ENCODE results near the gene RAD18. TPM values are rescaled to one million over a fixed set of nuclear protein-coding genes. Genes with fewer than 3 reads are reported as not detected.

RAD18 gene
- total RNA-seq, 4 donors from 2014 or later: 8.6 to 11.9 (median 9.7) TPM

- Histone ChIP-seq H3K9me3 (no peaks in the 10 kb centered on the region), H3K27me3 (no peaks in the 10 kb centered on the region), H3K36me3 (peaks cover 0 to 8% (median 0%) of the 10 kb centered on the region in 4 donors), H3K27ac (no peak overlapping the region), H3K4me1 (no peaks in the 10 kb centered on the region), H3K4me3 (no peak overlapping the region)
- 59% methylated on average over 3 of the region's 3 CpGs; no CpG with 5 or more reads in 1 of the 2 donors for WGBS, 2 donors (ENCODE audit: low coverage in 1 of 2)
- no peak for TF ChIP-seq POLR2A (IDR thresholded peaks at IDR 0.05)
- no peak for TF ChIP-seq EP300 (IDR thresholded peaks at IDR 0.05; ENCODE audit: low read depth)
- TF ChIP-seq POLR2AphosphoS5 (IDR thresholded peaks at IDR 0.05): no peak
- in situ Hi-C loops (cut with MboI; ENCODE audit: low pct_ligation_motif_present in 1 of 4, low pct_unique_long_range_greater_than_20kb in 1 of 4, low sequenced_read_pairs in 3 of 4) (no loop called here), intact Hi-C loops (cut with DNase I; ENCODE audit: low total_unique reads) (no loop called here)
- no peak for DNase-seq
Observed at GRCh38 chr3:8882171-8882593, 81.1 kb downstream of the RAD18 start.

DNA sequence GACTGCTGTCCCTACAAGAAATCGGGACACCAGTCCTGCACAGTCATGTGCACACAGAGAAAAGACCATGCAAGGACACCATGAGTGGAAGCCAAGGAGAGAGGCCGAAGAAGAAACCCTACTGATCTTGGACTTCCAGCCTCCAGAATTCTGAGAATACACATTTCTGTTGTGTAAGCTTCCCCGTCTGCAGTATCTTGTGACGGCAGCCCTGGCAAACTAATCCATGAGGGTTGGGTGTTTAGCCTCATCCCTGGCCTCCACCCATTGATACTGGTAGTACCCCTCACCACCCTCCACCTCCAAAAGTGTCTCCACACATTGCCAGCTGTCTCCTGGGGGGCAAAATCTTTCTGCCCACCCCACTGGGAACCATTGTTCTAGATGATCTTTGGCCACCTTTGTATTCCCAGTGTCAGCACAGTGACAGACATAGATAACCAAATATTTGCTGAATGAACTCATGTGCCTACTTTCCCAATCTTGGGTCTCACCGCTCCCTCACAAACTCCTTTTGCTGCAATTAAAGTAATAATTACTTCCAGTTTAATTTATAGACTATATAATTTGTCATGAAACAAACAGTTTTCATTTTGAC, 83.8 kb downstream of the RAD18 start:
- H3K4me3 ChIP-seq: no peak overlapping the region
- H3K27me3 ChIP-seq: no peaks in the 10 kb centered on the region
- in situ Hi-C loops (cut with MboI; ENCODE audit: low pct_ligation_motif_present in 1 of 4, low pct_unique_long_range_greater_than_20kb in 1 of 4, low sequenced_read_pairs in 3 of 4) (no loop called here), intact Hi-C loops (cut with DNase I; ENCODE audit: low total_unique reads) (no loop called here)
- H3K27ac ChIP-seq: no peak overlapping the region
- H3K36me3 ChIP-seq: peaks cover 0 to 10% (median 0%) of the 10 kb centered on the region in 4 donors
- 96 to 98% methylated on average over 5 of the region's 5 CpGs for WGBS, 2 donors (ENCODE audit: low coverage in 1 of 2)
- no peaks in the 10 kb centered on the region for H3K4me1 ChIP-seq
- TF ChIP-seq CTCF (IDR thresholded peaks at IDR 0.05) (no peak), POLR2AphosphoS5 (IDR thresholded peaks at IDR 0.05) (no peak), EP300 (IDR thresholded peaks at IDR 0.05; ENCODE audit: low read depth) (no peak), POLR2A (IDR thresholded peaks at IDR 0.05) (no peak)
- no peak for DNase-seq
- H3K9me3 ChIP-seq: no peaks in the 10 kb centered on the region

GRCh38 chr3:8875836-8876235, 87.4 kb downstream of the RAD18 start:
- no peak overlapping the region for H3K4me3 ChIP-seq
- H3K27ac ChIP-seq: no peak overlapping the region
- intact Hi-C loops (cut with DNase I; ENCODE audit: low total_unique reads): no loop called here
- no peak for DNase-seq
- no peaks in the 10 kb centered on the region for H3K9me3 ChIP-seq
- in situ Hi-C loops (cut with MboI; ENCODE audit: low pct_ligation_motif_present in 1 of 4, low pct_unique_long_range_greater_than_20kb in 1 of 4, low sequenced_read_pairs in 3 of 4): no loop called here
- no peaks in the 10 kb centered on the region for H3K27me3 ChIP-seq
- H3K36me3 ChIP-seq: peaks cover 0 to 4% (median 0%) of the 10 kb centered on the region in 4 donors
- TF ChIP-seq CTCF (IDR thresholded peaks at IDR 0.05) (no peak), POLR2A (IDR thresholded peaks at IDR 0.05) (no peak)
- H3K4me1 ChIP-seq: no peaks in the 10 kb centered on the region

GRCh38 chr3:8873740-8874139, 89.5 kb downstream of the RAD18 start:
- WGBS, 2 donors (ENCODE audit: low coverage in 1 of 2): 92 to 95% methylated on average over 5 of the region's 5 CpGs
- Histone ChIP-seq H3K4me1 (no peaks in the 10 kb centered on the region), H3K9me3 (no peaks in the 10 kb centered on the region), H3K27ac (no peak overlapping the region), H3K36me3 (peaks cover 0 to 4% (median 0%) of the 10 kb centered on the region in 4 donors), H3K4me3 (no peak overlapping the region), H3K27me3 (no peaks in the 10 kb centered on the region)
- in situ Hi-C loops (cut with MboI; ENCODE audit: low pct_ligation_motif_present in 1 of 4, low pct_unique_long_range_greater_than_20kb in 1 of 4, low sequenced_read_pairs in 3 of 4) (no loop called here), intact Hi-C loops (cut with DNase I; ENCODE audit: low total_unique reads) (no loop called here)
- TF ChIP-seq CTCF (IDR thresholded peaks at IDR 0.05) (no peak), EP300 (IDR thresholded peaks at IDR 0.05; ENCODE audit: low read depth) (no peak), POLR2AphosphoS5 (IDR thresholded peaks at IDR 0.05) (no peak), POLR2A (IDR thresholded peaks at IDR 0.05) (no peak)
- DNase-seq: no peak

- H3K27ac ChIP-seq: no peak overlapping the region
- no peaks in the 10 kb centered on the region for H3K4me1 ChIP-seq
- WGBS, 2 donors (ENCODE audit: low coverage in 1 of 2): 88 to 91% methylated on average over 1 of the region's 1 CpG
- intact Hi-C loops (cut with DNase I; ENCODE audit: low total_unique reads) (no loop called here), in situ Hi-C loops (cut with MboI; ENCODE audit: low pct_ligation_motif_present in 1 of 4, low pct_unique_long_range_greater_than_20kb in 1 of 4, low sequenced_read_pairs in 3 of 4) (no loop called here)
- no peak overlapping the region for H3K4me3 ChIP-seq
- TF ChIP-seq EP300 (IDR thresholded peaks at IDR 0.05; ENCODE audit: low read depth) (no peak), POLR2AphosphoS5 (IDR thresholded peaks at IDR 0.05) (no peak), CTCF (IDR thresholded peaks at IDR 0.05) (no peak), POLR2A (IDR thresholded peaks at IDR 0.05) (no peak)
- H3K36me3 ChIP-seq: peaks cover 0 to 3% (median 0%) of the 10 kb centered on the region in 4 donors
- H3K9me3 ChIP-seq: no peaks in the 10 kb centered on the region
- no peak for DNase-seq
- H3K27me3 ChIP-seq: no peaks in the 10 kb centered on the region
Observed at GRCh38 chr3:8872261-8872660, 91.0 kb downstream of the RAD18 start.

Data from transverse colon (tissue), 4 donors.